ENCODE measurements around the gene F7.

Gene F7

GRCh38 chr13:113090806-113091205, 14.8 kb upstream of the F7 start:
- Histone ChIP-seq H3K27me3 (ENCODE audit: control insufficient read depth, insufficient read depth, low read length) (no peaks in the 10 kb centered on the region), H3K9me3 (ENCODE audit: control insufficient read depth, insufficient read depth, low read length) (no peaks in the 10 kb centered on the region)

GRCh38 chr13:113091211-113091771, 14.3 kb upstream of the F7 start:
- Histone ChIP-seq H3K9me3 (ENCODE audit: control insufficient read depth, insufficient read depth, low read length) (no peaks in the 10 kb centered on the region), H3K36me3 (ENCODE audit: control insufficient read depth, insufficient read depth, low read length) (peaks cover 16% of the 10 kb centered on the region), H3K27me3 (ENCODE audit: control insufficient read depth, insufficient read depth, low read length) (no peaks in the 10 kb centered on the region), H3K4me3 (ENCODE audit: low read depth, low read length) (no peak overlapping the region), H3K9ac (ENCODE audit: low read depth, low read length) (no peak overlapping the region), H3K4me1 (ENCODE audit: control insufficient read depth, insufficient read depth, low read length) (peaks cover 2% of the 10 kb centered on the region)

More at GRCh38 chr13:113090806-113091205, 14.8 kb upstream of the F7 start:
- H3K4me3 ChIP-seq (ENCODE audit: low read depth, low read length): no peak overlapping the region
- peaks cover 2% of the 10 kb centered on the region for H3K4me1 ChIP-seq (ENCODE audit: control insufficient read depth, insufficient read depth, low read length)
- no peak overlapping the region for H3K9ac ChIP-seq (ENCODE audit: low read depth, low read length)
- peaks cover 16% of the 10 kb centered on the region for H3K36me3 ChIP-seq (ENCODE audit: control insufficient read depth, insufficient read depth, low read length)

DNA sequence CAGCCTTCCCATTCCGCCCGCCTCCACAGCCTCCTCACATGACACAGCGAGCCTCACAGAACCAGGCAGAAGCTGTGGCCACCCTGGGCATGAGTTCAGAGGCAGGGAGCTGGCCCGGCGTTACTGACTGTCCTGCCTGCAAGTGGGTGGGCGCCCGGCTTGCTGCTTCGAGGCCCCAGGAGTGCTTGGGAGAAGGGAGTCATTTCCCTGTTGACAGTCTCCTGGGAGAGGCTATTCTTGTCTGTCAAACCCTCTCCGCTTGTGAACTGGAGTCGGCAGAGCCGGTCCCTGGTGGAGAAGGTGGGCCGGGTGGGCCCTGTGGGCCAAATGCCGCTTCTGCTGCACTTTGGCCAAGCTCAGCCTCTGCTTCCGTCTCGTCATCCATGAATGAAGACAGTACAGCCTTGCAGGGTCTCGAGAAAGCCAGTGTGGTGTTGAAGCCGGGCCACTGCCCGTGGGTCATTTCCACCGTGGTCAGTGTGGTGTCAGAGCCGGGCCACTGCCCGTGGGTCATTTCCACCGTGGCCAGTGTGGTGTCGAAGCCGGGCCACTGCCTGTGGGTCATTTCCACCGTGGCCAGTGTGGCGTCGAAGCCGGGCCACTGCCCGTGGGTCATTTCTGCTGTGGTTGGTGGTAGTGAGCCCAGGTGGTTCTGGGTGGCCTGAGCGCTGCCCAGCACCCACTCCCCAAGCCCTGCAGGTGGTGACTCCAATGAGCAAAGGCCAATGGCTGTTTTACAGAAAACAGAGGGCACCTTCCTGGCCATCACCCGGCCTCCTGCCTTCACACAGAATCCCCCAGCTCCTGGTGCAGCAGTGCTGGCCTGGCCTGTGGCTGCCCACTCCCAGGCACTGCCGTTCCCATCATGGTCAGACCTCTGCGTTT, 13.5 kb upstream of the F7 start:
- no peak overlapping the region for H3K9ac ChIP-seq (ENCODE audit: low read depth, low read length)
- no peaks in the 10 kb centered on the region for H3K27me3 ChIP-seq (ENCODE audit: control insufficient read depth, insufficient read depth, low read length)
- no peaks in the 10 kb centered on the region for H3K9me3 ChIP-seq (ENCODE audit: control insufficient read depth, insufficient read depth, low read length)
- no peak overlapping the region for H3K4me3 ChIP-seq (ENCODE audit: low read depth, low read length)
- H3K4me1 ChIP-seq (ENCODE audit: control insufficient read depth, insufficient read depth, low read length): peaks cover 2% of the 10 kb centered on the region
- peaks cover 16% of the 10 kb centered on the region for H3K36me3 ChIP-seq (ENCODE audit: control insufficient read depth, insufficient read depth, low read length)

- no peaks in the 10 kb centered on the region for H3K27me3 ChIP-seq (ENCODE audit: control insufficient read depth, insufficient read depth, low read length)
- no peak overlapping the region for H3K9ac ChIP-seq (ENCODE audit: low read depth, low read length)
- peaks cover 2% of the 10 kb centered on the region for H3K4me1 ChIP-seq (ENCODE audit: control insufficient read depth, insufficient read depth, low read length)
- peaks cover 12% of the 10 kb centered on the region for H3K36me3 ChIP-seq (ENCODE audit: control insufficient read depth, insufficient read depth, low read length)
- no peak overlapping the region for H3K4me3 ChIP-seq (ENCODE audit: low read depth, low read length)
- H3K9me3 ChIP-seq (ENCODE audit: control insufficient read depth, insufficient read depth, low read length): no peaks in the 10 kb centered on the region
Observed at GRCh38 chr13:113092776-113093579, 12.6 kb upstream of the F7 start.

GRCh38 chr13:113093580-113094409, 11.8 kb upstream of the F7 start:
- Histone ChIP-seq H3K4me1 (ENCODE audit: control insufficient read depth, insufficient read depth, low read length) (peaks cover 2% of the 10 kb centered on the region), H3K27me3 (ENCODE audit: control insufficient read depth, insufficient read depth, low read length) (no peaks in the 10 kb centered on the region), H3K36me3 (ENCODE audit: control insufficient read depth, insufficient read depth, low read length) (peaks cover 7% of the 10 kb centered on the region)

DNA sequence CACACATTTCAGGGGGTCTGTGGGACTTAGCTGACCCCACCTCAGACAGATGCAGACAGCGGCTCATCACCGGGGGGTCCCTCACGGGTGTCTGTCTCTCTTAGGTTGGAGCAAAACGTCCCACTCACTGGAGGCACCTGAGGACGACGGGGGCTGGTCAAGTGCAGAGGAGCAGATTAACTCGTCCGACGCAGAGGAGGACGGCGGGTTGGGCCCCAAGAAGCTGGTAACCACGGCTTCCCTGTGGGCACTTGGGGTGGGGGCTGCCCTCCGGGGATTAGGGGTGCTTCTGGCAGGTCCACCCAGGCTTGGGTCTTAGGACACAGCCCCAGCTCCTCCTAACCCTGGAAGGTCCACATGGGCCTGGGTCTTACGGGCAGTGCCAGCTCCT, 11.2 kb upstream of the F7 start:
- H3K9ac ChIP-seq (ENCODE audit: low read depth, low read length): no peak overlapping the region
- no peak overlapping the region for H3K4me3 ChIP-seq (ENCODE audit: low read depth, low read length)
- no peaks in the 10 kb centered on the region for H3K27me3 ChIP-seq (ENCODE audit: control insufficient read depth, insufficient read depth, low read length)
- H3K4me1 ChIP-seq (ENCODE audit: control insufficient read depth, insufficient read depth, low read length): peaks cover 2% of the 10 kb centered on the region
- peaks cover 6% of the 10 kb centered on the region for H3K36me3 ChIP-seq (ENCODE audit: control insufficient read depth, insufficient read depth, low read length)
- H3K9me3 ChIP-seq (ENCODE audit: control insufficient read depth, insufficient read depth, low read length): no peaks in the 10 kb centered on the region

More at GRCh38 chr13:113093580-113094409, 11.8 kb upstream of the F7 start:
- Histone ChIP-seq H3K9me3 (ENCODE audit: control insufficient read depth, insufficient read depth, low read length) (no peaks in the 10 kb centered on the region), H3K9ac (ENCODE audit: low read depth, low read length) (no peak overlapping the region), H3K4me3 (ENCODE audit: low read depth, low read length) (no peak overlapping the region)

DNA sequence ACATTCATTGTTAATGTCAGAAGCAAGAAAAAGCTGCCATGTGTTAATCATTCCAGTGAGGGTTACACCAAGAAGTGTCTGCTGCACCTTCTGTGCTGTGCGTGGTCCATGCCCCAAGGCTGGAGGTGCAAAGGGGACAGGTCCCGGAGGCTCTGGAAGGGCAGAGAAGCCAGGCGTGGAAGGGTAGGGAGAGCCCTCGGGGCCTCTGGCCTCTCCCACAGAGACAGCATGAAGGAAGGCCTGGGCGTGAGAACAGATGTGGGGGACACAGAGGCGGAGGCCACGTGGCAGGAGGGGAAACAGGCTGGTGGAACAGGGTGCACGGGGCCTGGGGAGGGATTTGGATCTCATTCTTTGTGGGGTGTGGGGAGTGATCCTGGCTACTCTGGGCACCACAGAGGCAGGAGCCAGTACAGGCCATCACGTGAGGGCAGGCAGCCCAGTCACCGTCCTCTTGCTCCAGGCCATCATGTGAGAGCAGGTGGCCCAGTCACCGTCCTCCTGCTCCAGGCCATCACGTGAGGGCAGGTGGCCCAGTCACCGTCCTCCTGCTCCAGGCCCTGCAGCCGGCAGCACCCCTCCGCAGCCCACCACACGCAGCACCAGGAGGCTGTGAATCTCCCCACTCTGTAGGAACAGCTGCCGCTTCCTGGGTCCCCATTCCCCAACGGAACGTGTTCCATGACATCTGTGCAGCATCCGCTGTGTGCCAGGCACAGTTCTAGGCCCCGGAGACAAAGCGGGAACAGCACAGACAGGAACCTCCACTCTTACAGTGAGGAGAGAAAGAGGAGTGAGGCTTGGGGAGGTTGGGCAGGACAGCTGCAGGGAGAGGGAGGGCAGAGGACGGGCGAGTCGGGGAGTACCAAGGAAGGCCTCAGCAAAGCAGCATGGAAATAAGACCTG, 10.2 kb upstream of the F7 start:
- Histone ChIP-seq H3K9ac (ENCODE audit: low read depth, low read length) (no peak overlapping the region), H3K4me1 (ENCODE audit: control insufficient read depth, insufficient read depth, low read length) (no peaks in the 10 kb centered on the region), H3K36me3 (ENCODE audit: control insufficient read depth, insufficient read depth, low read length) (peaks cover 6% of the 10 kb centered on the region), H3K4me3 (ENCODE audit: low read depth, low read length) (no peak overlapping the region), H3K27me3 (ENCODE audit: control insufficient read depth, insufficient read depth, low read length) (no peaks in the 10 kb centered on the region), H3K9me3 (ENCODE audit: control insufficient read depth, insufficient read depth, low read length) (no peaks in the 10 kb centered on the region)

DNA sequence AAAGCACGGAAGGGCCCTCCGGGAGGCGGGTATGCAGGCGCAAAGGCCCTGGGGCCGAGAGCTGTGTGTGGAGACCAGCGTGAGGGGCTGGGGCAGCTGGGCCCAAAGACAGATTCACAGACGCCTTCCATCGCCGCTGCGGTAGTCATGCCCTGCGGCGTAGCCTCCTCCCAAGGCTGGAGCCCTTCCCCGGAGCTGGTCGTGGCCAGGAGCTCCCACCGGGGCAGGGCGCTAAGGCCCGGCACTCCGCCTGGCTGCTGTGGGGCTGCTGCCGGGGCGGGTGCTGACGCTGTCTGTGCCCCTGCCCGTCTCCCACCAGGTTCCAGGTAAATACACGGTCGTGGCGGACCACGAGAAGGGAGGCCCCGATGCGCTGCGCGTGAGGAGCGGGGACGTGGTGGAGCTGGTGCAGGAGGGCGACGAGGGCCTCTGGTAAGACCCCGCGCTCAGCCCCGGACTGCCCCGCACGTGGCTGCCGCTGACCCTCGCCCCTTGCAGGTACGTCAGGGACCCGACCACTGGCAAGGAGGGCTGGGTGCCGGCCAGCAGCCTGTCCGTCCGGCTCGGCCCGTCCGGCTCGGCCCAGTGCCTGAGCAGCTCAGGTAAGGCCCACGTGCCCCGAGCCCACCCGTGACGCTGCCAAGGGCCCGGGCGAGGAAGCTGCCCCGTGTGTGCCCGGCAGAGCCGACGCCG, 9.4 kb upstream of the F7 start:
- no peaks in the 10 kb centered on the region for H3K9me3 ChIP-seq (ENCODE audit: control insufficient read depth, insufficient read depth, low read length)
- H3K4me3 ChIP-seq (ENCODE audit: low read depth, low read length): no peak overlapping the region
- H3K4me1 ChIP-seq (ENCODE audit: control insufficient read depth, insufficient read depth, low read length): no peaks in the 10 kb centered on the region
- peaks cover 6% of the 10 kb centered on the region for H3K36me3 ChIP-seq (ENCODE audit: control insufficient read depth, insufficient read depth, low read length)
- H3K27me3 ChIP-seq (ENCODE audit: control insufficient read depth, insufficient read depth, low read length): no peaks in the 10 kb centered on the region
- H3K9ac ChIP-seq (ENCODE audit: low read depth, low read length): no peak overlapping the region

DNA sequence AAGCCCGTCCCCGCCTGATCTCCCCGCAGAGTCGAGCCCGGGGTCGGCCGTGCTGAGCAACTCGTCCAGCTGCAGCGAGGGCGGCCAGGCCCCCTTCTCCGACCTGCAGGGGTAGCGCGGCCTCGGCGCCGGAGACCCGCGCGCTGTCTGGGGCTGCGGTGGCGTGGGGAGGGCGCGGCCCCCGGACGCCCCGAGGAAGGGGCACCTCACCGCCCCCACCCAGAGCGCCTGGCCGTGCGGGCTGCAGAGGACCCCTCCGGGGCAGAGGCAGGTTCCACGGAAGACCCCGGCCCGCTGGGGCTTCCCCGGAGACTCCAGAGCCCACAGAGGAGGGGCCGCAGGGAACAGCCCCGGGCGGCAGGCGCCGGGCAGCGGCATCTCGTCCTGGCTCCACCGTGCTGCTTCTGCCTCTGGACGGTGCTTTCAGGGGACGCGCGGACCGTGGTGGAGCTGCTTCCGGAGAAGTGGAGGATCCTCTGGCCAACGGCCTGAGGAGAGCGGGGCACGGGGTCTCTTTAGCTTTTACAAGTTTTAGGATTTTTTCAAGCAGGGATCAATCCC, 8.8 kb upstream of the F7 start:
- Histone ChIP-seq H3K9me3 (ENCODE audit: control insufficient read depth, insufficient read depth, low read length) (no peaks in the 10 kb centered on the region), H3K27me3 (ENCODE audit: control insufficient read depth, insufficient read depth, low read length) (no peaks in the 10 kb centered on the region), H3K4me1 (ENCODE audit: control insufficient read depth, insufficient read depth, low read length) (no peaks in the 10 kb centered on the region), H3K4me3 (ENCODE audit: low read depth, low read length) (no peak overlapping the region), H3K36me3 (ENCODE audit: control insufficient read depth, insufficient read depth, low read length) (peaks cover 5% of the 10 kb centered on the region), H3K9ac (ENCODE audit: low read depth, low read length) (no peak overlapping the region)

DNA sequence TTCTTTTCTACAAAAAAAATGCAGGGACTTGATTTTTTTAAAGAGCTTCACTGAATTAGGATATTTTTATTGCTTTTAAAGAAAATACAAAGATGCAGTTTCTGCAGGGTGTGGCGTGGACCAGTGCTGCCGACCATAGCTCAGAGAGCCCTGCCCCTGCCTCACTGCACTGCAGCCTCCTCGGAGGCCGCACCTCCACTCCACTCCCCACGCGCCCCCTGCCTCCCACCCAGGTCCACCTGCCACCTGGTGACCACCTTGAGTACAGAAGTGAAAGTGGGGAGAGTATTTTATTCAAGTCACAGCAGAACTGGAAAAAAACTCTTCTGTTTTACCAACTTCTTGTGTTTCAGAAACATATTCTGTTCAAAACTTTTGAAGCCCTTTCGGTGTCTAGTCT, 7.9 kb upstream of the F7 start:
- no peaks in the 10 kb centered on the region for H3K4me1 ChIP-seq (ENCODE audit: control insufficient read depth, insufficient read depth, low read length)
- H3K9ac ChIP-seq (ENCODE audit: low read depth, low read length): no peak overlapping the region
- H3K9me3 ChIP-seq (ENCODE audit: control insufficient read depth, insufficient read depth, low read length): no peaks in the 10 kb centered on the region

More for the DNA sequence above, 7.9 kb upstream of the F7 start:
- H3K4me3 ChIP-seq (ENCODE audit: low read depth, low read length): no peak overlapping the region
- peaks cover 3% of the 10 kb centered on the region for H3K36me3 ChIP-seq (ENCODE audit: control insufficient read depth, insufficient read depth, low read length)
- H3K27me3 ChIP-seq (ENCODE audit: control insufficient read depth, insufficient read depth, low read length): no peaks in the 10 kb centered on the region

All from iPS-15b (cell line).